Small intestine (tissue), 7 donors: Measurements from ENCODE around the gene HTR3B. TPM values are rescaled to one million over a fixed set of nuclear protein-coding genes. Genes with fewer than 3 reads are reported as not detected.
"Not testable (repeated sequence)": the region's sequence is repeated elsewhere in the genome, so short reads cannot be mapped to it uniquely, and the experiment has no call there.

Experiments
- DNase-seq, 2 donors: peaks; one replicate each; pipeline versions ENCODE4 v3.0.0 to v3.0.0-alpha.2; 2013
- FAIRE-seq: peaks from 2 replicates; lab custom pipeline; 2012; peaks lifted over from hg19 to GRCh38; lab: Jason Lieb, UNC
- H3K27ac ChIP-seq, 3 donors: one replicate each; pipeline ENCODE4 v1.5.1; 2013; ENCODE audit warnings: low read length in 2 of 3, mild to moderate bottlenecking in 2 of 3, control low read depth in 1 of 3, inconsistent platforms in 1 of 3, low read depth in 1 of 3, moderate library complexity in 1 of 3
- H3K27me3 ChIP-seq, 3 donors: one replicate each; pipeline ENCODE4 v1.6.1; 2013; ENCODE audit warnings: low read length in 3 of 3, inconsistent platforms in 1 of 3; ENCODE audit not compliant: control insufficient read depth in 3 of 3, insufficient read depth in 3 of 3
- H3K36me3 ChIP-seq, 3 donors: one replicate each; pipeline ENCODE4 v1.6.1; 2013; ENCODE audit warnings: low read length in 3 of 3, inconsistent platforms in 1 of 3, low read depth in 1 of 3, mild to moderate bottlenecking in 1 of 3, moderate library complexity in 1 of 3; ENCODE audit not compliant: control insufficient read depth in 3 of 3, insufficient read depth in 2 of 3
- H3K4me1 ChIP-seq, 3 donors: one replicate each; pipeline ENCODE4 v1.6.1; 2013; ENCODE audit warnings: low read length in 2 of 3, inconsistent platforms in 1 of 3, low read depth in 1 of 3, mild to moderate bottlenecking in 1 of 3, moderate library complexity in 1 of 3; ENCODE audit not compliant: control insufficient read depth in 3 of 3, insufficient read depth in 2 of 3
- H3K4me3 ChIP-seq, 3 donors: one replicate each; pipeline ENCODE4 v1.5.1; 2013; ENCODE audit warnings: low read length in 3 of 3, control low read depth in 1 of 3, inconsistent platforms in 1 of 3, low read depth in 1 of 3, mild to moderate bottlenecking in 1 of 3, moderate library complexity in 1 of 3
- H3K9me3 ChIP-seq, 2 donors: one replicate each; pipeline ENCODE4 v1.6.1; 2013; ENCODE audit warnings: low read depth in 1 of 2, low read length in 1 of 2; ENCODE audit not compliant: control insufficient read depth in 2 of 2, insufficient read depth in 1 of 2
- WGBS, 3 donors: extraction: QIAGEN DNeasy Blood & Tissue Kit; methylation state at CpG; one replicate each; pipeline ENCODE4 v1.1.7; 2013; 5-methylcytosine and 5-hydroxymethylcytosine counted together
- polyA plus RNA-seq, 4 donors: library from polyadenylated mRNA; stranded (reverse) in 3 of 4; unstranded in 1 of 4; fragments of 200-250 nt in 3 of 4; fragments of 120-200 nt in 1 of 4; gene quantifications; one replicate each; pipeline versions ENCODE4 v1.2.1 to v1.2.3, GENCODE V29; 2013
- donor health status: healthy with polysubstance abuse.
- donor health status: control.
- donor health status: control.
- donor health status: Bipolar disorder and iron deficiency.
- donor health status: healthy.

Gene HTR3B
- polyA plus RNA-seq, 4 donors, result 0.39 TPM; not detected in 3

GRCh38 chr11:113935858-113936257 is 31.3 kb downstream of the HTR3B start:
- no peak for FAIRE-seq
- Histone ChIP-seq H3K36me3 (no peaks in the 10 kb centered on the region), H3K27me3 (no peaks in the 10 kb centered on the region), H3K9me3 (peaks cover 0 to 3% of the 10 kb centered on the region in 2 donors), H3K4me3 (no peak overlapping the region), H3K27ac (no peak overlapping the region), H3K4me1 (no peaks in the 10 kb centered on the region)
- DNase-seq, result no peak
- 64 to 72% (median 71%) methylated on average over 4 of the region's 4 CpGs for WGBS, 3 donors

GRCh38 chr11:113937918-113938317 is 33.3 kb downstream of the HTR3B start:
- WGBS, 3 donors, result 66 to 82% (median 79%) methylated on average over 3 of the region's 3 CpGs
- DNase-seq, result no peak
- FAIRE-seq, result no peak
- Histone ChIP-seq H3K4me1 (no peaks in the 10 kb centered on the region), H3K4me3 (no peak overlapping the region), H3K27me3 (no peaks in the 10 kb centered on the region), H3K36me3 (no peaks in the 10 kb centered on the region), H3K9me3 (peaks cover 0 to 3% of the 10 kb centered on the region in 2 donors), H3K27ac (no peak overlapping the region)

- Histone ChIP-seq H3K27ac (no peak overlapping the region), H3K9me3 (peaks cover 0 to 3% of the 10 kb centered on the region in 2 donors), H3K4me1 (no peaks in the 10 kb centered on the region), H3K36me3 (no peaks in the 10 kb centered on the region), H3K4me3 (no peak overlapping the region), H3K27me3 (peaks cover 0 to 2% (median 0%) of the 10 kb centered on the region in 3 donors)
- FAIRE-seq (no peak), DNase-seq (no peak)
- WGBS, 3 donors, result 94 to 95% (median 95%) methylated on average over 8 of the region's 8 CpGs
Observed at GRCh38 chr11:113942256-113942655, 37.7 kb downstream of the HTR3B start.

DNA sequence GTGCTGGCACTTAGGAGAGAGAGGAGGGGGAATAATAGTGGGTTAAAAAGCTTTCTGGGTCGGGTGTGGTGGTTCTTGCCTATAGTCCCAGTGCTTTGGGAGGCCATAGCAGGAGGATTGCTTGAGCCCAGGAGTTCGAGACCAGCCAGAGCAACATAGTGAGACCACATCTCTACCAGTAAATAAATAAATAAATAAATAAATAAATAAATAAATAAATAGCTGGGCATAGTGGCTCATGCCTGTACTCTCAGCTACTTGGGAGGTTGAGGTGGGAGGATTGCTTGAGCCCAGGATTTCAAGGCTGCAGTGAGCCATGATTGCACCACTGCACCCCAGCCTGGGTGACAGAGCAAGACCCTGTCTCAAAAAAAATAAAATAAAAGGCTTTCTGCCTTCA is 41.6 kb downstream of the HTR3B start:
- not testable (repeated sequence) for H3K36me3 ChIP-seq, H3K27me3 ChIP-seq, H3K9me3 ChIP-seq, FAIRE-seq, H3K4me3 ChIP-seq, H3K4me1 ChIP-seq, H3K27ac ChIP-seq, DNase-seq
- 68 to 78% (median 69%) methylated on average over 2 of the region's 2 CpGs for WGBS, 3 donors

GRCh38 chr11:113947994-113948393 is 43.4 kb downstream of the HTR3B start:
- no peaks in the 10 kb centered on the region for H3K36me3 ChIP-seq
- no peak overlapping the region for H3K27ac ChIP-seq
- peaks cover 0 to 9% (median 7%) of the 10 kb centered on the region in 3 donors for H3K27me3 ChIP-seq
- WGBS, 3 donors, result 66 to 80% (median 66%) methylated on average over 4 of the region's 4 CpGs
- peaks cover 0 to 3% (median 0%) of the 10 kb centered on the region in 3 donors for H3K4me1 ChIP-seq
- H3K4me3 ChIP-seq, result no peak overlapping the region
- DNase-seq, result no peak
- H3K9me3 ChIP-seq, result no peaks in the 10 kb centered on the region
- FAIRE-seq, result no peak

- no peak overlapping the region for H3K27ac ChIP-seq
- 75 to 84% (median 77%) methylated on average over 4 of the region's 4 CpGs for WGBS, 3 donors
- H3K4me1 ChIP-seq, result peaks cover 0 to 3% (median 0%) of the 10 kb centered on the region in 3 donors
- DNase-seq (no peak), FAIRE-seq (no peak)
- H3K9me3 ChIP-seq, result no peaks in the 10 kb centered on the region
- H3K27me3 ChIP-seq, result peaks cover 0 to 9% (median 7%) of the 10 kb centered on the region in 3 donors
- H3K36me3 ChIP-seq, result no peaks in the 10 kb centered on the region
- H3K4me3 ChIP-seq, result no peak overlapping the region
Observed at GRCh38 chr11:113949891-113950290, 45.3 kb downstream of the HTR3B start.

GRCh38 chr11:113951537-113951936 is 46.9 kb downstream of the HTR3B start:
- Histone ChIP-seq H3K4me1 (peaks cover 0 to 3% (median 0%) of the 10 kb centered on the region in 3 donors), H3K4me3 (no peak overlapping the region), H3K36me3 (no peaks in the 10 kb centered on the region), H3K27me3 (peaks cover 0 to 8% (median 7%) of the 10 kb centered on the region in 3 donors), H3K9me3 (no peaks in the 10 kb centered on the region), H3K27ac (no peak overlapping the region)
- DNase-seq, result no peak
- WGBS, 3 donors, result 58 to 69% (median 60%) methylated on average over 5 of the region's 5 CpGs
- FAIRE-seq, result no peak

- no peak for FAIRE-seq
- Histone ChIP-seq H3K36me3 (no peaks in the 10 kb centered on the region), H3K9me3 (no peaks in the 10 kb centered on the region), H3K27me3 (peaks cover 0 to 8% (median 7%) of the 10 kb centered on the region in 3 donors), H3K4me3 (no peak overlapping the region), H3K4me1 (peaks cover 0 to 3% (median 0%) of the 10 kb centered on the region in 3 donors), H3K27ac (no peak overlapping the region)
- no peak for DNase-seq
- 56 to 69% (median 64%) methylated on average over 10 of the region's 10 CpGs for WGBS, 3 donors
Observed at GRCh38 chr11:113952070-113952469, 47.5 kb downstream of the HTR3B start.

DNA sequence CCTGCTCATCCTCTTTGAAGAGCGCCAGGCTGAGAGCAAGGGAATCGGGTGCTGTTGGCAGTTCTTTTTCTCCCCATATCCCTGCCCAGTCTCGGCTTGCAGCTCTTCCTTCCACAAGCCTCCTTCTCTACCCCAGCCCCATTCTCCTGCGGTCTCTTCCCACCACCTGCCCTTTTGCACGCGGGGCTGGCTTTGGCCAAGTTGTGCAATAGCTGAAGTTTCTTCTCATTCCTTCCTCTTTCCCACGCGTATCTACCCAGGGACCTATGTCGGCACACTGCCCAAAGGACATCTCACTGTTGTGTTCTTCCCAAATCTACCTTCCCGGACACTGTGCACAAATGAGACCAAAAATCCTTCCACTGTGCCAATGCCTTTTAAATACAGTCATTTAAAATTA is 48.0 kb downstream of the HTR3B start:
- Histone ChIP-seq H3K9me3 (no peaks in the 10 kb centered on the region), H3K27me3 (peaks cover 0 to 8% (median 7%) of the 10 kb centered on the region in 3 donors), H3K4me1 (peaks cover 0 to under 1% (median 0%) of the 10 kb centered on the region in 3 donors), H3K27ac (no peak overlapping the region), H3K4me3 (no peak overlapping the region), H3K36me3 (no peaks in the 10 kb centered on the region)
- 79 to 87% (median 81%) methylated on average over 9 to 10 of the region's 10 CpGs for WGBS, 3 donors
- no peak for FAIRE-seq
- DNase-seq, result no peak
